ENCODE data around the gene SAMD4B. TPM values are rescaled to one million over a fixed set of nuclear protein-coding genes. Genes with fewer than 3 reads are reported as not detected.

SAMD4B gene
- total RNA-seq, 4 donors from 2014 or later = 79.5 to 212 (median 124) TPM

DNA sequence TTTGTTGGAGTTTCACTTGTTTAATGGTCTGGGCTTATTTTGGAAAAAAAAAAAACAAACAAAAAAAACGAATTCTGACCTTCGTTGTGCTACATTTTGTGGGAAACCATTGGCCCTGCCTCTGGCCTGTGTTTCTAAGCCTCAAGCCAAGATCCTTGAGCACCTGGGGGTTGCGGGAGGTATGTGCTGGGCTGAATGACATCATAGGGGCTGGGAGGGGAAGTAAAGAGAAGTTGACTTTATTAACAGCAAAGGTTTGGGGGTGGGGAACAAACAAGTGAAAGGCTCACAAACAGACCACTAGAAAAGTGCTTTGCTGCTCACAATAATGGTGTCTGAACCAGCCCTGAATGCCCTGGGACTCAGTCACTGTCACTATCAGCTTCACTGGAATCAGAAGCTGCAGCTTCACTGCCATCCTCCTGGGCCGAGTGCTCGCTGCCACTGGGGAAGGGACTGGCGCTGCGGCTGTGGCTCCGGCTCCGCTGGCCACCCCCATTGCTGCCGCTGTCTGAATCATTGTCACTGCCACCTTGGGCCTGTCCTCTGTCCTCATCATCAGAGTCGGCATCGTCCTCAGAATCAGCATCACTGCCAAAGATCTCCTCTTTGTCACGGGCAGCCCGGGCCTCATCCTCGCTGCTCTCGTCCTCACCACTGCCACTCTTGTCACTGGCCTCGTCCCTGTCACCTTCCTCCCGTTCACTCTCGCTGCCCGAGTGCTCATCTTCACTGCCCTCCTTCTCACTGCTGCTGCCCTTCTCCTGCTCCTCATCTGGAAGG lies 43.6 kb downstream of the SAMD4B start:
- Histone ChIP-seq H3K9me3 (no peaks in the 10 kb centered on the region), H3K4me3 (replicated peaks in 1 of 3) (no peak overlapping the region), H3K27me3 (no peaks in the 10 kb centered on the region), H3K27ac (no peak overlapping the region), H3K4me1 (peaks cover 4 to 7% of the 10 kb centered on the region in 2 donors), H3K36me3 (peaks cover 50 to 64% of the 10 kb centered on the region in 2 donors)
- no peak for TF ChIP-seq POLR2A (IDR thresholded peaks at IDR 0.05)
- TF ChIP-seq, protein P1, sequence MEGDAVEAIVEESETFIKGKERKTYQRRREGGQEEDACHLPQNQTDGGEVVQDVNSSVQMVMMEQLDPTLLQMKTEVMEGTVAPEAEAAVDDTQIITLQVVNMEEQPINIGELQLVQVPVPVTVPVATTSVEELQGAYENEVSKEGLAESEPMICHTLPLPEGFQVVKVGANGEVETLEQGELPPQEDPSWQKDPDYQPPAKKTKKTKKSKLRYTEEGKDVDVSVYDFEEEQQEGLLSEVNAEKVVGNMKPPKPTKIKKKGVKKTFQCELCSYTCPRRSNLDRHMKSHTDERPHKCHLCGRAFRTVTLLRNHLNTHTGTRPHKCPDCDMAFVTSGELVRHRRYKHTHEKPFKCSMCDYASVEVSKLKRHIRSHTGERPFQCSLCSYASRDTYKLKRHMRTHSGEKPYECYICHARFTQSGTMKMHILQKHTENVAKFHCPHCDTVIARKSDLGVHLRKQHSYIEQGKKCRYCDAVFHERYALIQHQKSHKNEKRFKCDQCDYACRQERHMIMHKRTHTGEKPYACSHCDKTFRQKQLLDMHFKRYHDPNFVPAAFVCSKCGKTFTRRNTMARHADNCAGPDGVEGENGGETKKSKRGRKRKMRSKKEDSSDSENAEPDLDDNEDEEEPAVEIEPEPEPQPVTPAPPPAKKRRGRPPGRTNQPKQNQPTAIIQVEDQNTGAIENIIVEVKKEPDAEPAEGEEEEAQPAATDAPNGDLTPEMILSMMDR (IDR thresholded peaks at IDR 0.05) = no peak
- no peak for DNase-seq
- 83 to 88% methylated on average over 20 of the region's 20 CpGs for WGBS, 2 donors
- intact Hi-C loops (cut with DNase I) = loop anchor here (5.0 kb wide), 1 partner anchor 39 kb away; no protein-coding TSS in a partner anchor

DNA sequence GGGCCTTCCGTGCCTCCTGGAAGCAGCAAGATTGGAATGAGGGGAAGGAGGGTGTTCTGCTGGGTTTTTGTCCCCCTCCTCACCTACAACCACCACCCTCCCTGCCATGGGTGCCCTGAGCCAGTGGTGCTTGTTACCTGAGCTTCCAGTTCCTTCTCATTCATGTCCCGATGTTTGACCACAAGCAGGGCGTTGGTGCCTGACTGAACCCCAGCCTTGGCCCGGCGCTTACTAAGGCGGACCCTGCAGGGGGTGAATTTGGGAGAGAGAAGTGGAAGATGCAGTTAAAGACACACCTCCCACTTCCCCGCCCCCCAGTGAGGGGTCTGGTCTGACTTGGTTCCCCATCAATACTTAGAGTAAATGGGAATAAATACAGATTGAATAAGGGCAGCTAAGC lies 44.3 kb downstream of the SAMD4B start:
- peaks cover 5 to 7% of the 10 kb centered on the region in 2 donors for H3K4me1 ChIP-seq
- H3K36me3 ChIP-seq = peaks cover 43 to 57% of the 10 kb centered on the region in 2 donors
- H3K27ac ChIP-seq = no peak overlapping the region
- H3K4me3 ChIP-seq (replicated peaks in 1 of 3) = no peak overlapping the region
- no peaks in the 10 kb centered on the region for H3K9me3 ChIP-seq
- intact Hi-C loops (cut with DNase I) = loop anchor here (5.0 kb wide), 1 partner anchor 39 kb away; no protein-coding TSS in a partner anchor
- TF ChIP-seq, protein P1 (IDR thresholded peaks at IDR 0.05) = no peak
- no peaks in the 10 kb centered on the region for H3K27me3 ChIP-seq
- no peak for DNase-seq
- WGBS, 2 donors = 81 to 90% methylated on average over 7 of the region's 7 CpGs

DNA sequence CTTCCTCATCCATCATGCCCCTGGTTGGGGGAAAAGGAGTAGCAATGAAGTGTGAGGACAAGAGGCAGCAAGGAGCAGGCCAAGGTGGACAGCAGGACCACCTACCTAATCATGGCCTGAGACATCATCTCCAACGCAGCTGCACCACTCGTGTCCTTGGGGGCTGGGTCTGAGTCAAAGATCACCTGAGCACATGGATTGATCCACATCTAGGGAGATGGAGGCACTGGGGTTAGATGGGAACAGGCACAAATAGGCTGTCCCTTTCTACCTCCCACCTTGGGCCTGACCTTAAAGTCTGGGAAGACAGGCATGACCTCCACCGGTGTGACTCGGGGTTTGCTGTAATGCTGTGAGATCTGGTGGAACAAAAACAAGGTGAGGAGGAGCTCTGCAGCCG lies 46.4 kb downstream of the SAMD4B start:
- WGBS, 2 donors = 88 to 94% methylated on average over 5 of the region's 5 CpGs
- peaks cover 14 to 15% of the 10 kb centered on the region in 2 donors for H3K4me1 ChIP-seq
- H3K9me3 ChIP-seq = no peaks in the 10 kb centered on the region
- no peaks in the 10 kb centered on the region for H3K27me3 ChIP-seq
- intact Hi-C loops (cut with DNase I) = loop anchor here (5.0 kb wide), 1 partner anchor 41 kb away; no protein-coding TSS in a partner anchor
- peaks cover 28 to 41% of the 10 kb centered on the region in 2 donors for H3K36me3 ChIP-seq
- no peak for DNase-seq
- TF ChIP-seq, protein P1 (IDR thresholded peaks at IDR 0.05) = no peak
- TF ChIP-seq POLR2A (IDR thresholded peaks at IDR 0.05) = no peak
- H3K27ac ChIP-seq = no peak overlapping the region
- H3K4me3 ChIP-seq (replicated peaks in 1 of 3) = no peak overlapping the region

DNA sequence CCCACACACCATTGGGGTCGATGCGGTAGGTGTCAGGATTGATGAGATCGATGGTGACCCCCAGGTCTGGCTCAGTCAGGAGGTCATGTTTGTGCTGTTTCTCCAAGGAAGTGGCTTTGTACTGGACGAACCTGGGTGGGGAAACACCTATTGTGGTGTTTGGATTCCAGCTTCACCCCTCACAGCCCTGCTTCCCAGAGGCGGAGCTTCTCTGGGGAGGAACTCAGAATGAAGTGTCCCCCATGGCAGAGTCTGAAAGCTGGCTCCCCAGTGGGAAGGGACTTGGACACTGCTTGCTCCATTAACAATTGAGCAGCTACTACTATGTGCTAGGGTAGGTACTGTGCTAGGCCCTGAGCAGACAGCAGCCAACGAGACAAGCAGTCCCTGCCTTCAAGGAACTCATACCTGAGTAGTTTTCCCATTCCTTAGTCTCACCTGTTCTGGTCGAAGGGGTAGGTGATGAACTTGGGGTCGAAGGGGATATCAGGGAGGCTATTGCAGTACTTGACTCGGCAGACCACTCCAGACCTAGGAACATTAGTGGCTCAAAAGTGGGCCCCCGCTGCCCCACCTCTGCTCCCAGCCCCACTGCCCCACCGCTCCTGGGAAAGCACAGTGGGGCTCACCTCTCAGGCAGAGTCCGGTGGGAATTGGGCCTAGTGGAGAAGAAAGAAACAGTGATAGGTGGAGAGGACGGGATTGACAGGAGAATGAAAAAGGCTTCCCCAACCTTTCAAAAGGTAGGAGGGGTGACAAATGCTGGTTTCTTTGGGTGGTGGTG lies 47.6 kb downstream of the SAMD4B start:
- H3K27ac ChIP-seq = peak overlapping the region; percentile 95 to 98 (median 97)
- peaks cover 22 to 40% of the 10 kb centered on the region in 2 donors for H3K36me3 ChIP-seq
- 40 to 54% methylated on average over 9 to 11 of the region's 13 CpGs for WGBS, 2 donors
- peak overlapping the region in 1 of 3 donors; percentile 77 for H3K4me3 ChIP-seq (replicated peaks in 1 of 3)
- no peaks in the 10 kb centered on the region for H3K9me3 ChIP-seq
- no peaks in the 10 kb centered on the region for H3K27me3 ChIP-seq
- intact Hi-C loops (cut with DNase I) = loop anchor here (5.0 kb wide), 1 partner anchor 43 kb away; no protein-coding TSS in a partner anchor
- peaks cover 14 to 15% of the 10 kb centered on the region in 2 donors for H3K4me1 ChIP-seq
- TF ChIP-seq, protein P1 (IDR thresholded peaks at IDR 0.05) = no peak
- no peak for TF ChIP-seq POLR2A (IDR thresholded peaks at IDR 0.05)
- DNase-seq = no peak

Data from thyroid gland (tissue), 4 donors.